ENCODE measurements around the gene LGI4.

DNA sequence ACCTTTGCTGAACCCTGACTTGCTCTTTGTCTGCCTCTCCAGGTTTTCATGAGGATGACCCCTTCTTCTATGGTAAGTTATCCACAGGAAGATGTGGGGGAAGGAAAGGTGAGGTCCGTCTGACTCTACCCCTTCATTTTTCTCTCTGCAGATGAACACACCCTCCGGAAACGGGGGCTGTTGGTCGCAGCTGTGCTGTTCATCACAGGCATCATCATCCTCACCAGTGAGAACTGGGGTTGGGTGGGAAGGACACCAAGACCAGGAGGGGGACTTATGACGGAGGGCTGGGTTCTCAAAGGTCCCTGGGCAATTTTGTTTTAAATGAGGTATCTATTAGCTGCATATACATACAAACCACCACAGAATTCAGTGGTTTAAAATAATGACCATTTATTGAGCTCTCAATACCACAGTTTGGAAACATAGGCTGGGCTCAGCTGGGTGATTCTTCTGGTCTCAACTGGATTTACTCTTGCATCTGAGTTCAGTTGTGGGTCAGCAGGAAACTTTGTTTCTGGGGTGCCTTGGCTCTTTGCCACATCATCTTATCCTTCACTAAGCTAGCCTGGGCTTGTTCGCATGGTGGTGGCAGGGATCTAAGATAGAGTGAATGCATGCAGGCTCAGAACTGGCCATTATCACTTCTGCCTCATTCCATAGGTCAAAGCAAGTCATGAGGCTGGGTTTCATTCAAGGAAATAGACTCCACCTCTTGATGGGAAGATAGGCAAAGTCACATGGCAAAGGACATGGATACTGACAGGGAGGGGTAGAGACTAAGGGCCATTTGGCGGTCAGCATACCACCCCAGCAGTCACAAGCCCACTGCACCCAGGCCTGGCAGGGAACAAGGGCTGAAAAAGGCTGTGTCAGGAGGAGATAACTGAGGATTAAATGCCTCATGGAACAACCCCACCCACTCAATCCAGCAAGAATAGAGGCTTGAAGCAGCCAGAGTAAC lies 31.5 kb upstream of the LGI4 start:
- TF ChIP-seq, protein P1, sequence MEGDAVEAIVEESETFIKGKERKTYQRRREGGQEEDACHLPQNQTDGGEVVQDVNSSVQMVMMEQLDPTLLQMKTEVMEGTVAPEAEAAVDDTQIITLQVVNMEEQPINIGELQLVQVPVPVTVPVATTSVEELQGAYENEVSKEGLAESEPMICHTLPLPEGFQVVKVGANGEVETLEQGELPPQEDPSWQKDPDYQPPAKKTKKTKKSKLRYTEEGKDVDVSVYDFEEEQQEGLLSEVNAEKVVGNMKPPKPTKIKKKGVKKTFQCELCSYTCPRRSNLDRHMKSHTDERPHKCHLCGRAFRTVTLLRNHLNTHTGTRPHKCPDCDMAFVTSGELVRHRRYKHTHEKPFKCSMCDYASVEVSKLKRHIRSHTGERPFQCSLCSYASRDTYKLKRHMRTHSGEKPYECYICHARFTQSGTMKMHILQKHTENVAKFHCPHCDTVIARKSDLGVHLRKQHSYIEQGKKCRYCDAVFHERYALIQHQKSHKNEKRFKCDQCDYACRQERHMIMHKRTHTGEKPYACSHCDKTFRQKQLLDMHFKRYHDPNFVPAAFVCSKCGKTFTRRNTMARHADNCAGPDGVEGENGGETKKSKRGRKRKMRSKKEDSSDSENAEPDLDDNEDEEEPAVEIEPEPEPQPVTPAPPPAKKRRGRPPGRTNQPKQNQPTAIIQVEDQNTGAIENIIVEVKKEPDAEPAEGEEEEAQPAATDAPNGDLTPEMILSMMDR (conservative IDR thresholded peaks at IDR 0.05; ENCODE audit: low read depth, low read length), result no peak
- TF ChIP-seq EZH2 (IDR thresholded peaks at IDR 0.05; ENCODE audit: borderline replicate concordance, low read depth, low read length, poor library complexity, severe bottlenecking), result no peak

Measured in A673 (cell line).